GM23338 (cell line): Measurements from ENCODE around the gene DIABLO. TPM values are rescaled to one million over a fixed set of nuclear protein-coding genes. Genes with fewer than 3 reads are reported as not detected.
"Not testable (repeated sequence)": the region's sequence is repeated elsewhere in the genome, so short reads cannot be mapped to it uniquely, and the experiment has no call there.

Source experiments
- ATAC-seq: fragments of 200-7000 bp; cut with Tn5 transposase; 3 replicates; pipeline ENCODE4 v1.9.1; 2020
- DNase-seq: peaks from one replicate; pipeline ENCODE4 v3.0.0-alpha.2; 2015; ENCODE audit warnings: low spot score
- H2AFZ ChIP-seq: fragments of 200-600 bp; sonication (generic); 2 replicates; pipeline ENCODE4 v1.8.0; 2016; ENCODE audit warnings: antibody characterized with exemption, mild to moderate bottlenecking, moderate library complexity
- H3F3A ChIP-seq: fragments of 200-600 bp; sonication (generic); replicated peaks from 2 replicates; pipeline ENCODE4 v1.8.0; 2017; ENCODE audit warnings: antibody characterized with exemption, mixed run types, low read depth
- H3K27ac ChIP-seq: fragments of 200-600 bp; sonication (generic); 2 replicates; pipeline ENCODE4 v1.6.1; 2016; ENCODE audit warnings: low read depth
- H3K27me3 ChIP-seq: fragments of 200-600 bp; sonication (generic); 2 replicates; pipeline ENCODE4 v1.8.0; 2016; ENCODE audit warnings: mild to moderate bottlenecking, mixed run types, moderate library complexity; ENCODE audit not compliant: insufficient read depth
- H3K36me3 ChIP-seq: fragments of 200-600 bp; sonication (generic); 2 replicates; pipeline ENCODE4 v1.8.0; 2016; ENCODE audit warnings: mild to moderate bottlenecking; ENCODE audit not compliant: insufficient read depth
- H3K4me1 ChIP-seq: fragments of 200-600 bp; sonication (generic); 2 replicates; pipeline ENCODE4 v1.8.0; 2016; ENCODE audit warnings: mild to moderate bottlenecking, moderate library complexity; ENCODE audit not compliant: insufficient read depth
- H3K4me2 ChIP-seq: fragments of 200-600 bp; sonication (generic); 2 replicates; pipeline ENCODE4 v1.7.1; 2017; ENCODE audit warnings: mixed run types
- H3K4me3 ChIP-seq: fragments of 200-600 bp; sonication (generic); 2 replicates; pipeline ENCODE4 v1.6.1; 2016; ENCODE audit warnings: mixed run types
- H3K79me2 ChIP-seq: fragments of 200-600 bp; sonication (generic); replicated peaks from 2 replicates; pipeline ENCODE4 v1.8.0; 2017; ENCODE audit warnings: mild to moderate bottlenecking; ENCODE audit not compliant: insufficient read depth
- H3K9me2 ChIP-seq: fragments of 200-600 bp; sonication (generic); 2 replicates; pipeline ENCODE4 v1.8.0; 2017; ENCODE audit not compliant: insufficient read depth
- H4K20me1 ChIP-seq: fragments of 200-600 bp; sonication (generic); replicated peaks from 2 replicates; pipeline ENCODE4 v1.8.0; 2017; ENCODE audit warnings: mild to moderate bottlenecking; ENCODE audit not compliant: insufficient read depth
- H3K27ac Mint-ChIP-seq: 2 replicates; pipeline ENCODE4 v1.8.0; 2020; ENCODE audit warnings: inconsistent platforms, mild to moderate bottlenecking, moderate library complexity, mixed read lengths
- H3K27me3 Mint-ChIP-seq: 3 replicates; pipeline ENCODE4 v1.8.0; 2022; ENCODE audit warnings: low read depth, mild to moderate bottlenecking, moderate library complexity, mixed read lengths, inconsistent platforms; ENCODE audit not compliant: insufficient read depth, poor library complexity
- H3K36me3 Mint-ChIP-seq: 3 replicates; pipeline ENCODE4 v1.8.0; 2021; ENCODE audit warnings: low read depth, mild to moderate bottlenecking, inconsistent platforms, moderate library complexity, mixed read lengths
- H3K4me1 Mint-ChIP-seq: 3 replicates; pipeline ENCODE4 v1.8.0; 2020; ENCODE audit warnings: mild to moderate bottlenecking, inconsistent platforms, mixed read lengths
- H3K4me3 Mint-ChIP-seq: 3 replicates; pipeline ENCODE4 v1.8.0; 2021; ENCODE audit warnings: moderate library complexity, mild to moderate bottlenecking, inconsistent platforms, mixed read lengths
- H3K9me3 Mint-ChIP-seq: 3 replicates; pipeline ENCODE4 v1.8.0; 2020; ENCODE audit warnings: moderate library complexity, mild to moderate bottlenecking, inconsistent platforms, mixed read lengths
- CREB1 ChIP-seq: fragments of 250-450 bp; sonication (Bioruptor Pico); IDR thresholded peaks from 2 replicates; pipeline ENCODE4 v1.5.0; 2020; ENCODE audit warnings: low read depth, mild to moderate bottlenecking, moderate library complexity
- EZH2 ChIP-seq: fragments of 200-600 bp; sonication (generic); IDR thresholded peaks from one replicate; pipeline ENCODE4 v1.8.0; 2017; ENCODE audit warnings: antibody characterized with exemption, mild to moderate bottlenecking, low read depth; ENCODE audit not compliant: unreplicated experiment
- EZH2phosphoT487 ChIP-seq: fragments of 200-600 bp; sonication (generic); IDR thresholded peaks from one replicate; pipeline ENCODE4 v1.8.1; 2018; ENCODE audit warnings: antibody characterized with exemption; ENCODE audit not compliant: unreplicated experiment
- NANOG ChIP-seq: IDR thresholded peaks from 2 replicates; pipeline ENCODE4 v1.6.1; 2016; ENCODE audit warnings: antibody characterized with exemption, borderline replicate concordance
- polyA plus RNA-seq: library from polyadenylated mRNA; unstranded; fragments of >200 nt; fragmentation: Nextera tagmentation; extraction: Ambion mirVana; gene quantifications from 2 replicates; pipeline ENCODE4 v1.2.1, GENCODE V29; 2016
- total RNA-seq: library from RNA; depleted of rRNA; stranded (reverse); fragments of >200 nt; shearing (Covaris generic); gene quantifications from 2 replicates; pipeline ENCODE4 v1.2.3, GENCODE V29; 2014
- TF ChIP-seq, protein P1 (sequence below), 2 experiments: fragments of 200-600 bp in 1 of 2; sonication (generic) in 1 of 2; conservative IDR thresholded peaks; 2 replicates each; pipeline versions ENCODE4 v1.5.1 to v1.6.1; 2016 to 2017; ENCODE audit warnings: antibody characterized with exemption in 2 of 2, low read depth in 2 of 2, mild to moderate bottlenecking in 2 of 2, moderate library complexity in 1 of 2
- TF ChIP-seq, protein P2 (sequence below): IDR thresholded peaks from 2 replicates; pipeline ENCODE4 v1.6.1; 2016; ENCODE audit warnings: antibody characterized with exemption

DIABLO gene
- total and polyA plus RNA-seq, 2 experiments from 2014 or later: 72.0 to 82.7 TPM

DNA sequence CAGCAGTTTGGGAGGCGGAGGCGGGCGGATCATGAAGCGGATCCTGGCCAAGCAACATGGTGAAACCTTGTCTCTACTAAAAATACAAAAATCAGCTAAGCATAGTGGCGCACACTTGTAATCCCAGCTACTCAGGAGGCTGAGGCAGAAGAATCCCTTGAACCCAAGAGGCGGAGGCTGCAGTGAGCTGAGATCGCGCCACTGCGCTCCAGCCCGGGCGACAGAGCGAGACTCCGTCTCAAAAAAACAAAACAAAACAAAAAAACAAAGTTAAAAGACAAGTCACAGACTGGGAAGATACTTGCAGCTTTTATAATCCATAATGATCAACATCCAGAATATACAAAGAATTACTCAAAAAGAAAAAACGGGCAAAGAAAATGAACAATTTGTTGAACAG, 34.9 kb upstream of the DIABLO start:
- peaks cover 24% of the 10 kb centered on the region; the same call in 1 of the 2 replicates for H3K36me3 ChIP-seq
- H3K9me3 Mint-ChIP-seq, H3K79me2 ChIP-seq, H3K27ac Mint-ChIP-seq, H3K27ac ChIP-seq, H3K4me3 ChIP-seq, H3K4me1 ChIP-seq, H3K9me2 ChIP-seq, H4K20me1 ChIP-seq, H3K4me2 ChIP-seq, ATAC-seq, H3K4me1 Mint-ChIP-seq, H3K27me3 ChIP-seq, H3K4me3 Mint-ChIP-seq, H3K27me3 Mint-ChIP-seq, H3F3A ChIP-seq, DNase-seq, H2AFZ ChIP-seq: not testable (repeated sequence)
- H3K36me3 Mint-ChIP-seq: peaks cover 50% of the 10 kb centered on the region

DNA sequence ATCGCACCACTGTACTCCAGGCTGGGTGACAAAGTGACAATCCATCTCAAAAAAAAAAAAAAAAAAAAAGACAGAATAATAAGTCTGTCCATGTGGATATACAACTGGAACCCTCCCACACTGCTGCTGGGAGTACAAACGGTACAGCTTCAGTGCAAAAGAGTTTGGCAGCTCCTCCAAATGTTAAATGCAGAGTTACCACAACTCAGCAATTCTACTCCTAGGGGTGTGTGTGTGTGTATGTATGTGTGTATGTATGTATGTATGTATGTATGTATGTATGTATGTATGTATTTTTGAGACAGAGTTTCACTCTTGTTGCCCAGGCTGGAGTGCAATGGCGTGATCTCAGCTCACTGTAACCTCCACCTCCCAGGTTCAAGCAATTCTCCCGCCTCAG, 33.1 kb upstream of the DIABLO start:
- H4K20me1 ChIP-seq, H3K27ac Mint-ChIP-seq, DNase-seq, H3K4me2 ChIP-seq, H3K4me1 ChIP-seq, H3K4me3 Mint-ChIP-seq, H3K27ac ChIP-seq, H3K79me2 ChIP-seq, H3K27me3 ChIP-seq, H2AFZ ChIP-seq, H3K4me1 Mint-ChIP-seq, H3F3A ChIP-seq, H3K27me3 Mint-ChIP-seq, H3K9me3 Mint-ChIP-seq, ATAC-seq, H3K9me2 ChIP-seq, H3K4me3 ChIP-seq: not testable (repeated sequence)
- peaks cover 24% of the 10 kb centered on the region; the same call in 1 of the 2 replicates for H3K36me3 ChIP-seq
- peaks cover 50% of the 10 kb centered on the region for H3K36me3 Mint-ChIP-seq

DNA sequence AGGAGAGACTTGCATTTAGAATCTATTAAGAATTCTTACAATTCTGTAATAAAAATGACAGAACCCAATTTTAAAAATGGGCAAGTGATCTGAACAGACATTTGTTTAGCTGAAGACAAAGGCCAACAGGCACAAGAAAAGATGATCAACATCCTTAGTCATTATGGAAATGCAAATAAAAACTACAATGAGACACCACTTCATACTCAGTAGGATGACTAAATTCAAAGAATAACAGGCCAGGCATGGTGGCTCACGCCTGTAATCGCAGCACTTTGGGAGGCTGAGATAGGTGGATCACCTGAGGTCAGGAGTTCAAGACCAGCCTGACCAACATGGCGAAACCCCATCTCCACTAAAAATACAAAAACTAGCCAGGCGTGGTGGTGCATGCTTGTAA, 32.6 kb upstream of the DIABLO start:
- H3K4me3 ChIP-seq, H3K27me3 ChIP-seq, H3K4me1 Mint-ChIP-seq, H3K27ac Mint-ChIP-seq, H3F3A ChIP-seq, H4K20me1 ChIP-seq, H3K9me3 Mint-ChIP-seq, H2AFZ ChIP-seq, H3K79me2 ChIP-seq, DNase-seq, ATAC-seq, H3K4me2 ChIP-seq, H3K27me3 Mint-ChIP-seq, H3K4me3 Mint-ChIP-seq, H3K4me1 ChIP-seq, H3K9me2 ChIP-seq: not testable (repeated sequence)
- peaks cover 20% of the 10 kb centered on the region; the same call in 1 of the 2 replicates for H3K36me3 ChIP-seq
- 0 out of 2 replicates have a peak overlapping the region, but pooled peaks have one; percentile 7 for H3K27ac ChIP-seq
- peaks cover 47% of the 10 kb centered on the region for H3K36me3 Mint-ChIP-seq

DNA sequence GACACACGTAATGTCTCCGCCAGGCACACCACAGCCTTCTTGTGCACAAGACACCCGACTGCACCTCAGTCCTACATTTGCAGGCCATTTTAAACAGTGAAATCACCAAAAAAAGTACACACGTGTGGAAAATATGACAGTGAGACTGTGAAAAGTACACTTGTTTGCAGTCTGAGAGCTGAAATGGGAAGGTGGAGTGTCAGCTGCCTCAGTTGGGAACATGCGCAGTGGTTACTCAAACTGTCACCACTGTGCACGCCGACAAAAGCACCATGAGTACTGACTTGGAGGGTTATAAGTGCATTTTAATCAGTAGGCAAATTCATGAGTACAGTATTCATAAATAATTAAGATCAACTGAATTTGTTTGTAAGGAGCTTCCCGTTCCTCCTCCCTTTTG, 24.7 kb upstream of the DIABLO start:
- H3K27ac Mint-ChIP-seq: no peak overlapping the region
- no peak for ATAC-seq
- TF ChIP-seq CREB1: no peak
- TF ChIP-seq, protein P1, sequence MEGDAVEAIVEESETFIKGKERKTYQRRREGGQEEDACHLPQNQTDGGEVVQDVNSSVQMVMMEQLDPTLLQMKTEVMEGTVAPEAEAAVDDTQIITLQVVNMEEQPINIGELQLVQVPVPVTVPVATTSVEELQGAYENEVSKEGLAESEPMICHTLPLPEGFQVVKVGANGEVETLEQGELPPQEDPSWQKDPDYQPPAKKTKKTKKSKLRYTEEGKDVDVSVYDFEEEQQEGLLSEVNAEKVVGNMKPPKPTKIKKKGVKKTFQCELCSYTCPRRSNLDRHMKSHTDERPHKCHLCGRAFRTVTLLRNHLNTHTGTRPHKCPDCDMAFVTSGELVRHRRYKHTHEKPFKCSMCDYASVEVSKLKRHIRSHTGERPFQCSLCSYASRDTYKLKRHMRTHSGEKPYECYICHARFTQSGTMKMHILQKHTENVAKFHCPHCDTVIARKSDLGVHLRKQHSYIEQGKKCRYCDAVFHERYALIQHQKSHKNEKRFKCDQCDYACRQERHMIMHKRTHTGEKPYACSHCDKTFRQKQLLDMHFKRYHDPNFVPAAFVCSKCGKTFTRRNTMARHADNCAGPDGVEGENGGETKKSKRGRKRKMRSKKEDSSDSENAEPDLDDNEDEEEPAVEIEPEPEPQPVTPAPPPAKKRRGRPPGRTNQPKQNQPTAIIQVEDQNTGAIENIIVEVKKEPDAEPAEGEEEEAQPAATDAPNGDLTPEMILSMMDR (conservative IDR thresholded peaks at IDR 0.05; ENCODE audit: low read depth in 2 of 2): no peak
- no peak for TF ChIP-seq EZH2phosphoT487
- TF ChIP-seq NANOG: no peak
- no peak for TF ChIP-seq EZH2
- TF ChIP-seq, protein P2, sequence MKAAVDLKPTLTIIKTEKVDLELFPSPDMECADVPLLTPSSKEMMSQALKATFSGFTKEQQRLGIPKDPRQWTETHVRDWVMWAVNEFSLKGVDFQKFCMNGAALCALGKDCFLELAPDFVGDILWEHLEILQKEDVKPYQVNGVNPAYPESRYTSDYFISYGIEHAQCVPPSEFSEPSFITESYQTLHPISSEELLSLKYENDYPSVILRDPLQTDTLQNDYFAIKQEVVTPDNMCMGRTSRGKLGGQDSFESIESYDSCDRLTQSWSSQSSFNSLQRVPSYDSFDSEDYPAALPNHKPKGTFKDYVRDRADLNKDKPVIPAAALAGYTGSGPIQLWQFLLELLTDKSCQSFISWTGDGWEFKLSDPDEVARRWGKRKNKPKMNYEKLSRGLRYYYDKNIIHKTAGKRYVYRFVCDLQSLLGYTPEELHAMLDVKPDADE: no peak

More for the DNA sequence above, 24.7 kb upstream of the DIABLO start:
- H4K20me1 ChIP-seq: no peaks in the 10 kb centered on the region; the same call in none of the 2 replicates
- no peak overlapping the region for H2AFZ ChIP-seq
- H3K9me2 ChIP-seq: no peaks in the 10 kb centered on the region
- 0 out of 2 replicates have a peak, but pooled peaks cover 3% of the 10 kb centered on the region for H3F3A ChIP-seq
- H3K27ac ChIP-seq: no peak overlapping the region
- no peak overlapping the region for H3K4me3 Mint-ChIP-seq
- H3K27me3 ChIP-seq: no peaks in the 10 kb centered on the region
- DNase-seq: no peak
- 0 out of 2 replicates have a peak, but pooled peaks cover 3% of the 10 kb centered on the region for H3K36me3 ChIP-seq
- no peak overlapping the region for H3K4me3 ChIP-seq
- H3K36me3 Mint-ChIP-seq: peaks cover 9% of the 10 kb centered on the region
- H3K79me2 ChIP-seq: 0 out of 2 replicates have a peak, but pooled peaks cover 7% of the 10 kb centered on the region
- H3K4me2 ChIP-seq: no peak overlapping the region
- peaks cover 4% of the 10 kb centered on the region for H3K27me3 Mint-ChIP-seq
- H3K4me1 Mint-ChIP-seq: no peaks in the 10 kb centered on the region
- no peaks in the 10 kb centered on the region for H3K4me1 ChIP-seq
- H3K9me3 Mint-ChIP-seq: no peaks in the 10 kb centered on the region
